K562 (cell line): ENCODE measurements around the gene CASP2. TPM values are rescaled to one million over a fixed set of nuclear protein-coding genes. Genes with fewer than 3 reads are reported as not detected.

Experiments
- ATAC-seq: fragments of 200-7000 bp; cut with Tn5 transposase; 3 replicates; pipeline ENCODE4 v1.9.1; 2020; ENCODE audit warnings: moderate library complexity
- BruUV-seq: library from RNA; stranded (reverse); fragments of 400-500 nt; replicated peaks from 2 replicates; lab custom pipeline; 2021; lab: Mats Ljungman, UMichigan
- CTCF ChIA-PET: fragments of 300-600 bp; formaldehyde crosslinking; extraction: SDS; loops from one replicate; lab custom pipeline; 2021; ENCODE audit warnings: low intra/inter-chr PET ratio; lab: Yijun Ruan, JAX
- POLR2A ChIA-PET: fragments of 300-600, 350-650 bp; sonication (Branson Sonifier 250); formaldehyde crosslinking; extraction: SDS; loops from one replicate; lab custom pipeline; 2021; ENCODE audit warnings: antibody characterized with exemption, inconsistent platforms; lab: Yijun Ruan, JAX
- DNase-seq, 4 experiments: peaks; one replicate each; pipeline versions ENCODE4 v3.0.0 to v3.0.0-alpha.2; 2011 to 2018; ENCODE audit warnings: low spot score in 3 of 4, mixed read lengths in 3 of 4; ENCODE audit errors: extremely low read depth in 1 of 4
- FAIRE-seq: peaks from 2 replicates; lab custom pipeline; 2011; peaks lifted over from hg19 to GRCh38; lab: Jason Lieb, UNC
- H2AFZ ChIP-seq: 2 replicates; pipeline ENCODE4 v1.6.0; 2011; ENCODE audit warnings: low read depth, low read length, control low read depth, inconsistent platforms
- H3K27ac ChIP-seq: fragments of 200-600 bp; 3 replicates; pipeline ENCODE4 v1.8.0; 2011; ENCODE audit warnings: low read depth, mild to moderate bottlenecking, control low read depth, inconsistent platforms, low read length, moderate library complexity, mixed read lengths; ENCODE audit errors: extremely low read depth
- H3K27me3 ChIP-seq, 2 experiments: fragments of 300-600 bp in 1 of 2; 2 replicates in 1 of 2; 3 replicates in 1 of 2; pipeline versions ENCODE4 v1.6.0 to v1.8.0; 2011; ENCODE audit warnings: inconsistent platforms in 2 of 2, low read length in 2 of 2, mild to moderate bottlenecking in 1 of 2, mixed read lengths in 1 of 2, moderate library complexity in 1 of 2; ENCODE audit not compliant: control insufficient read depth in 2 of 2, insufficient read depth in 2 of 2
- H3K36me3 ChIP-seq: fragments of 300-600 bp; 3 replicates; pipeline ENCODE4 v1.8.0; 2011; ENCODE audit warnings: mild to moderate bottlenecking, low read length, inconsistent platforms; ENCODE audit not compliant: control insufficient read depth, insufficient read depth
- H3K4me1 ChIP-seq, 2 experiments: fragments of 200-600 bp in 1 of 2; replicated peaks in 1 of 2; 2 replicates in 1 of 2; 3 replicates in 1 of 2; pipeline versions ENCODE4 v1.5.1 to v1.8.0; 2011; ENCODE audit warnings: inconsistent platforms in 2 of 2, low read length in 2 of 2, mild to moderate bottlenecking in 1 of 2, mixed read lengths in 1 of 2, moderate library complexity in 1 of 2; ENCODE audit not compliant: control insufficient read depth in 2 of 2, insufficient read depth in 2 of 2
- H3K4me2 ChIP-seq: 2 replicates; pipeline ENCODE4 v1.6.1; 2011; ENCODE audit warnings: low read length, control low read depth, inconsistent platforms, mixed read lengths; ENCODE audit not compliant: insufficient read depth
- H3K4me3 ChIP-seq: fragments of 200-600 bp; sonication (generic), shearing (Covaris generic); 2 replicates; pipeline ENCODE4 v1.5.1; 2016; ENCODE audit warnings: control low read depth, inconsistent platforms
- H3K79me2 ChIP-seq: fragments of 200-600 bp; 3 replicates; pipeline ENCODE4 v1.8.0; 2011; ENCODE audit warnings: low read length, inconsistent platforms; ENCODE audit not compliant: control insufficient read depth, insufficient read depth
- H3K9ac ChIP-seq, 2 experiments: 2 replicates each; pipeline versions ENCODE4 v1.6.0 to v1.6.1; 2011; ENCODE audit warnings: low read depth in 2 of 2, low read length in 2 of 2, control low read depth in 1 of 2, inconsistent platforms in 1 of 2, mild to moderate bottlenecking in 1 of 2, mixed read lengths in 1 of 2; ENCODE audit not compliant: insufficient read depth in 1 of 2
- H3K9me1 ChIP-seq: one replicate; pipeline ENCODE4 v1.6.0; 2011; ENCODE audit warnings: inconsistent platforms, mild to moderate bottlenecking, low read length, moderate library complexity; ENCODE audit not compliant: control insufficient read depth, insufficient read depth
- H3K9me3 ChIP-seq: replicated peaks from 2 replicates; pipeline ENCODE4 v1.5.1; 2011; ENCODE audit warnings: low read depth, low read length, inconsistent platforms; ENCODE audit not compliant: control insufficient read depth, insufficient read depth
- H4K20me1 ChIP-seq: replicated peaks from 2 replicates; pipeline ENCODE4 v1.6.1; 2011; ENCODE audit warnings: low read length, inconsistent platforms, mixed read lengths; ENCODE audit not compliant: control insufficient read depth, insufficient read depth
- KAT8 ChIP-seq: fragments of 450-650 bp; IDR thresholded peaks from 2 replicates; pipeline ENCODE4 v1.6.1; 2016; ENCODE audit warnings: low read depth, mild to moderate bottlenecking
- KLF13 ChIP-seq: fragments of 450-650 bp; IDR thresholded peaks from 2 replicates; pipeline ENCODE4 v1.6.1; 2016; ENCODE audit warnings: missing genetic modification characterization, low read depth, mild to moderate bottlenecking, missing compliant biosample characterization, moderate library complexity, borderline replicate concordance
- MCM7 ChIP-seq, 2 experiments: fragments of 450-650 bp; IDR thresholded peaks; 2 replicates each; pipeline ENCODE4 v1.6.1; 2016 to 2018
- MTA2 ChIP-seq: fragments of 450-650 bp; IDR thresholded peaks from 2 replicates; pipeline ENCODE4 v1.6.1; 2016; ENCODE audit warnings: low read depth
- NCOA4 ChIP-seq: fragments of 450-650 bp; IDR thresholded peaks from 2 replicates; pipeline ENCODE4 v1.6.1; 2018; ENCODE audit warnings: mild to moderate bottlenecking; ENCODE audit not compliant: partially characterized antibody
- NELFE ChIP-seq: IDR thresholded peaks from 2 replicates; pipeline ENCODE4 v1.6.1; 2011; ENCODE audit warnings: mild to moderate bottlenecking; ENCODE audit not compliant: insufficient read depth, insufficient read length
- SMC3 ChIP-seq: conservative IDR thresholded peaks from 2 replicates; pipeline ENCODE4 v1.6.1; 2011; ENCODE audit warnings: low read depth, low read length, improper control_type of control experiment; ENCODE audit not compliant: insufficient read depth
- TFAM ChIP-seq: fragments of 250-450 bp; sonication (Bioruptor Pico); conservative IDR thresholded peaks from 2 replicates; pipeline ENCODE4 v1.5.0; 2021; ENCODE audit warnings: mild to moderate bottlenecking, moderate library complexity
- WHSC1 ChIP-seq: IDR thresholded peaks from one replicate; pipeline ENCODE4 v1.6.1; 2012; ENCODE audit warnings: low read length, control low read depth, inconsistent platforms
- ZNF507 ChIP-seq: conservative IDR thresholded peaks from 2 replicates; pipeline ENCODE4 v1.6.1; 2017; ENCODE audit warnings: missing genetic modification characterization, missing compliant biosample characterization
- whole genome bisulfite sequencing: fragments of 100-300 bp; shearing (Covaris generic); methylation state at CpG from one replicate; pipeline ENCODE4 v1.1.6; 2016; ENCODE audit warnings: low coverage, mixed read lengths; ENCODE audit not compliant: insufficient coverage; ENCODE audit errors: missing lambda C conversion rate; 5-methylcytosine and 5-hydroxymethylcytosine counted together
- in situ Hi-C: fragments of 300-500 bp; cut with MboI; formaldehyde crosslinking; loops from 4 replicates; pipeline ENCODE4 v1.15.0; 2018; ENCODE audit warnings: inconsistent platforms, mixed read lengths
- intact Hi-C: fragments of 100-400 bp; cut with micrococcal nuclease; formaldehyde crosslinking; loops from 2 replicates; pipeline ENCODE4 v1.14.2; 2022
- polyA plus RNA-seq, 8 experiments: library from polyadenylated mRNA; depleted of rRNA in 4 of 8; stranded (reverse) in 5 of 8; unstranded in 3 of 8; fragments of >200 nt; fragmentation: Nextera tagmentation in 2 of 8; fragmentation: Illumina TruSeq in 1 of 8; extraction: Ambion mirVana in 2 of 8; extraction: Trizol in 1 of 8; gene quantifications; 2 replicates each; pipeline versions ENCODE4 v1.2.1 to v1.2.3, GENCODE V29; 2011 to 2014; ENCODE audit warnings: inconsistent platforms in 1 of 8, missing spikeins in 1 of 8
- total RNA-seq, 7 experiments: library from RNA; depleted of rRNA in 6 of 7; stranded (reverse); fragments of >200 nt in 6 of 7; fragmentation: Illumina TruSeq in 2 of 7; extraction: Trizol in 2 of 7; gene quantifications; 2 replicates each; pipeline versions ENCODE4 v1.2.1 to v1.2.3, GENCODE V29; 2011 to 2021; ENCODE audit warnings: low replicate concordance in 1 of 7
- TF ChIP-seq, protein P1 (sequence below): sonication (generic); formaldehyde crosslinking; IDR thresholded peaks from 2 replicates; pipeline ENCODE4 v1.9.0; 2022; ENCODE audit warnings: mild to moderate bottlenecking, missing genetic modification reagents
- TF ChIP-seq, protein P2 (sequence below): sonication (generic); formaldehyde crosslinking; IDR thresholded peaks from 2 replicates; pipeline ENCODE4 v1.8.0; 2022; ENCODE audit warnings: mild to moderate bottlenecking, missing genetic modification reagents
- TF ChIP-seq, protein P3 (sequence below), 2 experiments: IDR thresholded peaks; 2 replicates each; pipeline ENCODE4 v1.6.1; 2012; ENCODE audit warnings: improper control_type of control experiment in 2 of 2, low read depth in 2 of 2, low read length in 2 of 2, borderline replicate concordance in 1 of 2
- TF ChIP-seq, protein P4 (sequence below): fragments of 450-650 bp; formaldehyde crosslinking; IDR thresholded peaks from 2 replicates; pipeline ENCODE4 v1.4.0; 2022; ENCODE audit warnings: missing genetic modification characterization

The CASP2 gene
- total and polyA plus RNA-seq, 9 of the 15 experiments (the other 6 are each of a cell fraction or from before 2014, with no cell fraction given): 18.8 to 64.9 (median 24.1) TPM

DNA sequence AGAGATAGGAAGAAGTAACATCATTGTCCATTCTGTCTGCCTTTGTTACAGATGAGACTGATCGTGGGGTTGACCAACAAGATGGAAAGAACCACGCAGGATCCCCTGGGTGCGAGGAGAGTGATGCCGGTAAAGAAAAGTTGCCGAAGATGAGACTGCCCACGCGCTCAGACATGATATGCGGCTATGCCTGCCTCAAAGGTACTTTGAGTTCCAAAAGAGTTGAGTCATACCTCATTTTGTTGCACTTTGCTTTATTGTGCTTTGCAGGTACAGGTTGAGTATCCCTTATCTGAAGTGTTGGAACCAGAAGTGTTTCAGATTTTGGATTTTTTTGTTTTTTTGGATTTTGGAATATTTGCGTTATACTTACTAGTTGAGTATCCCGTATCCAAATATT, 15.6 kb downstream of the CASP2 start:
- TF ChIP-seq MTA2 (no peak), ZNF507 (tag) (no peak), WHSC1 (no peak), SMC3 (no peak), KAT8 (no peak), NCOA4 (no peak), NELFE (no peak), TFAM (CRISPR knock-in tag) (no peak), MCM7 (IDR thresholded peaks at IDR 0.05) (no peak), KLF13 (tag) (no peak)
- TF ChIP-seq, protein P1, sequence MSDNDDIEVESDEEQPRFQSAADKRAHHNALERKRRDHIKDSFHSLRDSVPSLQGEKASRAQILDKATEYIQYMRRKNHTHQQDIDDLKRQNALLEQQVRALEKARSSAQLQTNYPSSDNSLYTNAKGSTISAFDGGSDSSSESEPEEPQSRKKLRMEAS (CRISPR knock-in tag): no peak
- TF ChIP-seq, protein P2, sequence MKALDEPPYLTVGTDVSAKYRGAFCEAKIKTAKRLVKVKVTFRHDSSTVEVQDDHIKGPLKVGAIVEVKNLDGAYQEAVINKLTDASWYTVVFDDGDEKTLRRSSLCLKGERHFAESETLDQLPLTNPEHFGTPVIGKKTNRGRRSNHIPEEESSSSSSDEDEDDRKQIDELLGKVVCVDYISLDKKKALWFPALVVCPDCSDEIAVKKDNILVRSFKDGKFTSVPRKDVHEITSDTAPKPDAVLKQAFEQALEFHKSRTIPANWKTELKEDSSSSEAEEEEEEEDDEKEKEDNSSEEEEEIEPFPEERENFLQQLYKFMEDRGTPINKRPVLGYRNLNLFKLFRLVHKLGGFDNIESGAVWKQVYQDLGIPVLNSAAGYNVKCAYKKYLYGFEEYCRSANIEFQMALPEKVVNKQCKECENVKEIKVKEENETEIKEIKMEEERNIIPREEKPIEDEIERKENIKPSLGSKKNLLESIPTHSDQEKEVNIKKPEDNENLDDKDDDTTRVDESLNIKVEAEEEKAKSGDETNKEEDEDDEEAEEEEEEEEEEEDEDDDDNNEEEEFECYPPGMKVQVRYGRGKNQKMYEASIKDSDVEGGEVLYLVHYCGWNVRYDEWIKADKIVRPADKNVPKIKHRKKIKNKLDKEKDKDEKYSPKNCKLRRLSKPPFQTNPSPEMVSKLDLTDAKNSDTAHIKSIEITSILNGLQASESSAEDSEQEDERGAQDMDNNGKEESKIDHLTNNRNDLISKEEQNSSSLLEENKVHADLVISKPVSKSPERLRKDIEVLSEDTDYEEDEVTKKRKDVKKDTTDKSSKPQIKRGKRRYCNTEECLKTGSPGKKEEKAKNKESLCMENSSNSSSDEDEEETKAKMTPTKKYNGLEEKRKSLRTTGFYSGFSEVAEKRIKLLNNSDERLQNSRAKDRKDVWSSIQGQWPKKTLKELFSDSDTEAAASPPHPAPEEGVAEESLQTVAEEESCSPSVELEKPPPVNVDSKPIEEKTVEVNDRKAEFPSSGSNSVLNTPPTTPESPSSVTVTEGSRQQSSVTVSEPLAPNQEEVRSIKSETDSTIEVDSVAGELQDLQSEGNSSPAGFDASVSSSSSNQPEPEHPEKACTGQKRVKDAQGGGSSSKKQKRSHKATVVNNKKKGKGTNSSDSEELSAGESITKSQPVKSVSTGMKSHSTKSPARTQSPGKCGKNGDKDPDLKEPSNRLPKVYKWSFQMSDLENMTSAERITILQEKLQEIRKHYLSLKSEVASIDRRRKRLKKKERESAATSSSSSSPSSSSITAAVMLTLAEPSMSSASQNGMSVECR: no peak
- TF ChIP-seq, protein P3, sequence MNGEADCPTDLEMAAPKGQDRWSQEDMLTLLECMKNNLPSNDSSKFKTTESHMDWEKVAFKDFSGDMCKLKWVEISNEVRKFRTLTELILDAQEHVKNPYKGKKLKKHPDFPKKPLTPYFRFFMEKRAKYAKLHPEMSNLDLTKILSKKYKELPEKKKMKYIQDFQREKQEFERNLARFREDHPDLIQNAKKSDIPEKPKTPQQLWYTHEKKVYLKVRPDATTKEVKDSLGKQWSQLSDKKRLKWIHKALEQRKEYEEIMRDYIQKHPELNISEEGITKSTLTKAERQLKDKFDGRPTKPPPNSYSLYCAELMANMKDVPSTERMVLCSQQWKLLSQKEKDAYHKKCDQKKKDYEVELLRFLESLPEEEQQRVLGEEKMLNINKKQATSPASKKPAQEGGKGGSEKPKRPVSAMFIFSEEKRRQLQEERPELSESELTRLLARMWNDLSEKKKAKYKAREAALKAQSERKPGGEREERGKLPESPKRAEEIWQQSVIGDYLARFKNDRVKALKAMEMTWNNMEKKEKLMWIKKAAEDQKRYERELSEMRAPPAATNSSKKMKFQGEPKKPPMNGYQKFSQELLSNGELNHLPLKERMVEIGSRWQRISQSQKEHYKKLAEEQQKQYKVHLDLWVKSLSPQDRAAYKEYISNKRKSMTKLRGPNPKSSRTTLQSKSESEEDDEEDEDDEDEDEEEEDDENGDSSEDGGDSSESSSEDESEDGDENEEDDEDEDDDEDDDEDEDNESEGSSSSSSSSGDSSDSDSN (IDR thresholded peaks at IDR 0.05; ENCODE audit: borderline replicate concordance in 1 of 2, low read depth in 2 of 2, low read length in 2 of 2): no peak
- TF ChIP-seq, protein P4, sequence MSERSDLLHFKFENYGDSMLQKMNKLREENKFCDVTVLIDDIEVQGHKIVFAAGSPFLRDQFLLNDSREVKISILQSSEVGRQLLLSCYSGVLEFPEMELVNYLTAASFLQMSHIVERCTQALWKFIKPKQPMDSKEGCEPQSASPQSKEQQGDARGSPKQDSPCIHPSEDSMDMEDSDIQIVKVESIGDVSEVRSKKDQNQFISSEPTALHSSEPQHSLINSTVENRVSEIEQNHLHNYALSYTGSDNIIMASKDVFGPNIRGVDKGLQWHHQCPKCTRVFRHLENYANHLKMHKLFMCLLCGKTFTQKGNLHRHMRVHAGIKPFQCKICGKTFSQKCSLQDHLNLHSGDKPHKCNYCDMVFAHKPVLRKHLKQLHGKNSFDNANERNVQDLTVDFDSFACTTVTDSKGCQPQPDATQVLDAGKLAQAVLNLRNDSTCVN (CRISPR knock-in tag): no peak
- intact Hi-C loops: loop anchor here (2.0 kb wide), 1 partner anchor 35 kb away; no protein-coding TSS in a partner anchor
- DNase-seq (no peak), ATAC-seq (no peak), FAIRE-seq (no peak)
- H3K9me3 ChIP-seq: no peaks in the 10 kb centered on the region
- H2AFZ ChIP-seq: no peak overlapping the region
- ChIA-PET CTCF (interaction anchor here (4.1 kb wide), 1 partner anchor 63 kb away, joined by 39 read pairs; no protein-coding TSS in a partner anchor), POLR2A (interaction anchor here (1.7 kb wide), 1 partner anchor 63 kb away, joined by 7 read pairs; no protein-coding TSS in a partner anchor)
- no peaks in the 10 kb centered on the region for H3K4me1 ChIP-seq
- H3K4me3 ChIP-seq: no peak overlapping the region
- no peak overlapping the region for H3K4me2 ChIP-seq
- H3K9ac ChIP-seq: no peak overlapping the region
- H3K9me1 ChIP-seq: no peaks in the 10 kb centered on the region
- H3K27ac ChIP-seq: no peak overlapping the region
- no peaks in the 10 kb centered on the region for H3K27me3 ChIP-seq
- peaks cover 96% of the 10 kb centered on the region for H3K36me3 ChIP-seq
- H4K20me1 ChIP-seq: peaks cover 12% of the 10 kb centered on the region; the same call in 1 of the 2 replicates
- WGBS: 97% methylated on average over 10 of the region's 10 CpGs
- BruUV-seq: no TSS peak
- in situ Hi-C loops: loop anchor here (10.0 kb wide), 2 partner anchors 59 to 289 kb away; no protein-coding TSS in a partner anchor
- H3K79me2 ChIP-seq: no peaks in the 10 kb centered on the region
